ENCODE measurements around the gene TCF25. TPM values are rescaled to one million over a fixed set of nuclear protein-coding genes. Genes with fewer than 3 reads are reported as not detected.
"Not testable (repeated sequence)": the region's sequence is repeated elsewhere in the genome, so short reads cannot be mapped to it uniquely, and the experiment has no call there.

TCF25 gene
- 100 to 1,000 TPM; 283 to 308 TPM for total RNA-seq
- polyA plus RNA-seq: 100 to 1,000 TPM in 1 of 2 donors, 10 to 100 TPM in 1; 86.4 to 108 TPM

GRCh38 chr16:89873109-89873971 lies at the start of gene TCF25:
TSS of gene TCF25 (plus strand) at chr16:89873592. CDS start at chr16:89873668, 76 bp downstream.
- POLR2A ChIA-PET (ENCODE audit: partially characterized antibody): interaction anchor here (0.6 to 4.8 kb wide), 37 partner anchors 9 to 1254 kb away, joined by 3 to 117 read pairs (median 4); partner anchors contain the start of genes CDK10, DBNDD1, FANCA and MC1R
- CTCF ChIA-PET (ENCODE audit: partially characterized antibody): interaction anchor here (0.6 to 4.8 kb wide), 5 partner anchors 11 to 173 kb away, joined by 3 to 49 read pairs (median 5); partner anchors contain the start of gene SPATA2L
- peak within 1 kb of the TSS; percentile 96 to 99 (median 98) for H3K27ac Mint-ChIP-seq
- peaks cover 16 to 22% of the 10 kb centered on the region in 2 donors for H3K36me3 Mint-ChIP-seq
- H3K36me3 ChIP-seq (ENCODE audit: insufficient read depth, low read length): peaks cover 10% of the 10 kb centered on the region
- DNase-seq: peak; percentile 83 to 87 (median 84)
- H3K9me3 ChIP-seq (ENCODE audit: control insufficient read depth in 1 of 2, low read length in 2 of 2): no peaks in the 10 kb centered on the region
- H3K9me3 Mint-ChIP-seq: peaks cover 0 to 14% (median 4%) of the 10 kb centered on the region in 8 donors
- H3K27ac ChIP-seq (ENCODE audit: low read depth, low read length): peak within 1 kb of the TSS; percentile 98
- peaks cover 27% of the 10 kb centered on the region for H3K4me1 ChIP-seq (ENCODE audit: insufficient read depth, low read length)
- H3K4me3 ChIP-seq (ENCODE audit: low read length in 2 of 2): peak within 1 kb of the TSS; percentile 11 to 88
- peak within 1 kb of the TSS; percentile 89 to 97 (median 92) for H3K4me3 Mint-ChIP-seq
- H3K27me3 ChIP-seq (ENCODE audit: insufficient read depth, low read length): no peaks in the 10 kb centered on the region
- H3K4me1 Mint-ChIP-seq: peaks cover 4 to 26% (median 16%) of the 10 kb centered on the region in 4 donors
- H3K27me3 Mint-ChIP-seq: no peaks in the 10 kb centered on the region
- intact Hi-C loops (cut with micrococcal nuclease): loop anchor here (1.0 to 10.0 kb wide), 2 partner anchors 9 to 309 kb away; partner anchors contain the start of gene RPL13

- H3K4me1 ChIP-seq (ENCODE audit: insufficient read depth, low read length); H3K9me3 Mint-ChIP-seq; H3K36me3 ChIP-seq (ENCODE audit: insufficient read depth, low read length); CTCF ChIA-PET (ENCODE audit: partially characterized antibody); H3K36me3 Mint-ChIP-seq; intact Hi-C loops (cut with micrococcal nuclease); DNase-seq; H3K27ac Mint-ChIP-seq; H3K27ac ChIP-seq (ENCODE audit: low read depth, low read length); H3K27me3 Mint-ChIP-seq; POLR2A ChIA-PET (ENCODE audit: partially characterized antibody); H3K27me3 ChIP-seq (ENCODE audit: insufficient read depth, low read length); H3K4me3 Mint-ChIP-seq; H3K9me3 ChIP-seq (ENCODE audit: control insufficient read depth in 1 of 2, low read length in 2 of 2); H3K4me3 ChIP-seq (ENCODE audit: low read length in 2 of 2): not testable (repeated sequence)
- H3K4me1 Mint-ChIP-seq: peaks cover 5 to 23% (median 7%) of the 10 kb centered on the region in 4 donors
Observed at GRCh38 chr16:89823824-89824148, 49.6 kb upstream of the TCF25 start.

- intact Hi-C loops (cut with micrococcal nuclease): no loop called here
- Mint-ChIP-seq H3K4me3 (peak overlapping the region in 4 of 8 donors; percentile 17 to 52 (median 26)), H3K27me3 (peaks cover 12 to 13% of the 10 kb centered on the region in 2 donors), H3K9me3 (no peaks in the 10 kb centered on the region), H3K36me3 (no peaks in the 10 kb centered on the region), H3K27ac (no peak overlapping the region), H3K4me1 (peaks cover 2 to 18% (median 6%) of the 10 kb centered on the region in 4 donors)
- Histone ChIP-seq H3K36me3 (ENCODE audit: insufficient read depth, low read length) (no peaks in the 10 kb centered on the region), H3K4me1 (ENCODE audit: insufficient read depth, low read length) (peaks cover 8% of the 10 kb centered on the region), H3K9me3 (ENCODE audit: control insufficient read depth in 1 of 2, low read length in 2 of 2) (no peaks in the 10 kb centered on the region), H3K4me3 (ENCODE audit: low read length in 2 of 2) (no peak overlapping the region), H3K27ac (ENCODE audit: low read depth, low read length) (no peak overlapping the region), H3K27me3 (ENCODE audit: insufficient read depth, low read length) (peaks cover 15% of the 10 kb centered on the region)
- ChIA-PET CTCF (ENCODE audit: partially characterized antibody) (interaction anchor here (0.9 kb wide), 1 partner anchor 33 kb away, joined by 4 read pairs; no protein-coding TSS in a partner anchor), POLR2A (ENCODE audit: partially characterized antibody) (interaction anchor here (0.6 to 1.3 kb wide), 2 partner anchors 15 to 34 kb away, joined by 4 to 5 read pairs; no protein-coding TSS in a partner anchor)
- no peak for DNase-seq
Observed at GRCh38 chr16:89826531-89827382, 46.6 kb upstream of the TCF25 start.

GRCh38 chr16:89827383-89828198 lies 45.8 kb upstream of the TCF25 start:
- intact Hi-C loops (cut with micrococcal nuclease): loop anchor here (1.0 kb wide), 1 partner anchor 11 kb away; the partner anchor contains the start of gene FANCA
- ChIA-PET CTCF (ENCODE audit: partially characterized antibody) (interaction anchor here (0.9 kb wide), 1 partner anchor 32 kb away, joined by 4 read pairs; no protein-coding TSS in a partner anchor), POLR2A (ENCODE audit: partially characterized antibody) (interaction anchor here (0.6 to 2.6 kb wide), 5 partner anchors 9 to 36 kb away, joined by 3 to 12 read pairs (median 5); partner anchors contain the start of gene FANCA)
- Mint-ChIP-seq H3K4me1 (peaks cover 2 to 13% (median 6%) of the 10 kb centered on the region in 4 donors), H3K36me3 (no peaks in the 10 kb centered on the region), H3K9me3 (no peaks in the 10 kb centered on the region), H3K4me3 (peak overlapping the region in 6 of 8 donors; percentile 10 to 59 (median 38)), H3K27ac (peak overlapping the region in 1 of 7 donors; percentile 35), H3K27me3 (peaks cover 12 to 17% of the 10 kb centered on the region in 2 donors)
- no peaks in the 10 kb centered on the region for H3K36me3 ChIP-seq (ENCODE audit: insufficient read depth, low read length)
- no peak overlapping the region for H3K4me3 ChIP-seq (ENCODE audit: low read length in 2 of 2)
- no peaks in the 10 kb centered on the region for H3K9me3 ChIP-seq (ENCODE audit: control insufficient read depth in 1 of 2, low read length in 2 of 2)
- peaks cover 8% of the 10 kb centered on the region for H3K4me1 ChIP-seq (ENCODE audit: insufficient read depth, low read length)
- H3K27me3 ChIP-seq (ENCODE audit: insufficient read depth, low read length): peaks cover 15% of the 10 kb centered on the region
- H3K27ac ChIP-seq (ENCODE audit: low read depth, low read length): no peak overlapping the region
- no peak for DNase-seq

GRCh38 chr16:89828199-89828869 lies 45.1 kb upstream of the TCF25 start, which contains the start of gene SPIRE2:
TSS of gene SPIRE2 (plus strand) at chr16:89828475. CDS start at chr16:89828551, 76 bp downstream.
- intact Hi-C loops (cut with micrococcal nuclease): loop anchor here (1.0 kb wide), 1 partner anchor 12 kb away; the partner anchor contains the start of gene FANCA
- DNase-seq: peak; percentile 71 to 77 (median 75)
- Histone ChIP-seq H3K4me3 (ENCODE audit: low read length in 2 of 2) (no peak within 1 kb of the TSS), H3K27me3 (ENCODE audit: insufficient read depth, low read length) (peaks cover 15% of the 10 kb centered on the region), H3K36me3 (ENCODE audit: insufficient read depth, low read length) (no peaks in the 10 kb centered on the region), H3K27ac (ENCODE audit: low read depth, low read length) (no peak within 1 kb of the TSS), H3K9me3 (ENCODE audit: control insufficient read depth in 1 of 2, low read length in 2 of 2) (no peaks in the 10 kb centered on the region), H3K4me1 (ENCODE audit: insufficient read depth, low read length) (peaks cover 8% of the 10 kb centered on the region)
- no peaks in the 10 kb centered on the region for H3K36me3 Mint-ChIP-seq
- CTCF ChIA-PET (ENCODE audit: partially characterized antibody): interaction anchor here (1.2 to 1.8 kb wide), 2 partner anchors 32 to 128 kb away, joined by 3 to 6 read pairs; no protein-coding TSS in a partner anchor
- POLR2A ChIA-PET (ENCODE audit: partially characterized antibody): interaction anchor here (0.9 to 2.6 kb wide), 4 partner anchors 9 to 96 kb away, joined by 3 to 12 read pairs (median 6); partner anchors contain the start of gene FANCA
- H3K27ac Mint-ChIP-seq: peak within 1 kb of the TSS in 3 of 7 donors; percentile 30 to 79 (median 52)
- H3K27me3 Mint-ChIP-seq: peaks cover 14 to 17% of the 10 kb centered on the region in 2 donors
- H3K4me1 Mint-ChIP-seq: peaks cover 2 to 13% (median 6%) of the 10 kb centered on the region in 4 donors
- H3K4me3 Mint-ChIP-seq: peak within 1 kb of the TSS; percentile 36 to 75 (median 60)
- H3K9me3 Mint-ChIP-seq: no peaks in the 10 kb centered on the region
